Lower lobe of right lung (tissue), 2 donors: ENCODE results near the gene KLB. TPM values are rescaled to one million over a fixed set of nuclear protein-coding genes. Genes with fewer than 3 reads are reported as not detected.
"Not testable (repeated sequence)": the region's sequence is repeated elsewhere in the genome, so short reads cannot be mapped to it uniquely, and the experiment has no call there.

Source experiments
- ATAC-seq, 2 donors: fragments of 200-7000 bp; cut with Tn5 transposase; one replicate each; pipeline ENCODE4 v1.9.1; 2020 to 2022; ENCODE audit warnings: mild to moderate bottlenecking in 2 of 2, moderate library complexity in 2 of 2
- DNase-seq: peaks from one replicate; pipeline ENCODE4 v3.0.0-alpha.2; 2020
- H3K27ac ChIP-seq: fragments of 200-600 bp; one replicate; pipeline ENCODE4 v1.8.0; 2022
- H3K27me3 ChIP-seq: fragments of 200-600 bp; one replicate; pipeline ENCODE4 v1.8.0; 2022; ENCODE audit warnings: low read depth
- H3K36me3 ChIP-seq: fragments of 200-600 bp; one replicate; pipeline ENCODE4 v1.8.0; 2022; ENCODE audit warnings: mild to moderate bottlenecking
- H3K4me1 ChIP-seq: fragments of 200-600 bp; one replicate; pipeline ENCODE4 v1.8.0; 2022
- H3K4me3 ChIP-seq: fragments of 200-600 bp; one replicate; pipeline ENCODE4 v1.8.0; 2022; ENCODE audit warnings: mild to moderate bottlenecking
- H3K9me3 ChIP-seq: fragments of 200-600 bp; one replicate; pipeline ENCODE4 v1.8.0; 2022
- CTCF ChIP-seq: fragments of 200-600 bp; IDR thresholded peaks from one replicate; pipeline ENCODE4 v1.8.0; 2022; ENCODE audit warnings: antibody characterized with exemption, mild to moderate bottlenecking
- intact Hi-C: fragments of 100-400 bp; cut with DNase I; formaldehyde crosslinking; loops from one replicate; pipeline ENCODE4 v1.11.0; 2022
- total RNA-seq: library from RNA; stranded (reverse); fragmentation: NEBNext Ultra II Directional; extraction: Animal tissue kit (Norgen Biotek cat#: 25700); gene quantifications from one replicate; pipeline ENCODE4 v1.2.1, GENCODE V29; 2021
- donor health status: DM: no; HTN: yes; CAD: no; lungs with severe emphysema.

Gene KLB
- total RNA-seq, 1 donor from 2014 or later: 1.0 TPM

GRCh38 chr4:39365830-39366771 is 40.6 kb upstream of the KLB start, which contains the start of gene RFC1:
TSS of gene RFC1 (minus strand) at chr4:39366362. CDS start at chr4:39366241, 121 bp downstream.
- Histone ChIP-seq H3K27ac (peak within 1 kb of the TSS; percentile 87), H3K4me3 (peak within 1 kb of the TSS; percentile 90), H3K9me3 (no peaks in the 10 kb centered on the region), H3K4me1 (peaks cover 34% of the 10 kb centered on the region), H3K27me3 (no peaks in the 10 kb centered on the region), H3K36me3 (no peaks in the 10 kb centered on the region)
- intact Hi-C loops: no loop called here
- no peak for TF ChIP-seq CTCF
- ATAC-seq: peak; percentile 98 to 99
- DNase-seq: peak; percentile 97

GRCh38 chr4:39367166-39367565 is 39.6 kb upstream of the KLB start:
- no peaks in the 10 kb centered on the region for H3K36me3 ChIP-seq
- no peaks in the 10 kb centered on the region for H3K27me3 ChIP-seq
- TF ChIP-seq CTCF: no peak
- intact Hi-C loops: no loop called here
- H3K9me3 ChIP-seq: peaks cover 4% of the 10 kb centered on the region
- ATAC-seq (no peak), DNase-seq (no peak)
- H3K4me1 ChIP-seq: peaks cover 34% of the 10 kb centered on the region
- no peak overlapping the region for H3K27ac ChIP-seq
- no peak overlapping the region for H3K4me3 ChIP-seq

GRCh38 chr4:39369301-39369700 is 37.4 kb upstream of the KLB start:
- intact Hi-C loops: no loop called here
- TF ChIP-seq CTCF: no peak
- H3K4me3 ChIP-seq: no peak overlapping the region
- H3K27ac ChIP-seq: no peak overlapping the region
- DNase-seq: no peak
- H3K36me3 ChIP-seq: no peaks in the 10 kb centered on the region
- H3K9me3 ChIP-seq: peaks cover 4% of the 10 kb centered on the region
- no peaks in the 10 kb centered on the region for H3K27me3 ChIP-seq
- H3K4me1 ChIP-seq: peaks cover 18% of the 10 kb centered on the region
- ATAC-seq: no peak

- H3K9me3 ChIP-seq, DNase-seq, H3K4me1 ChIP-seq, H3K4me3 ChIP-seq, H3K36me3 ChIP-seq, H3K27me3 ChIP-seq, ATAC-seq, H3K27ac ChIP-seq, intact Hi-C loops: not testable (repeated sequence)
Observed at GRCh38 chr4:39371209-39371608, 35.5 kb upstream of the KLB start.

- intact Hi-C loops: no loop called here
- H3K27me3 ChIP-seq: no peaks in the 10 kb centered on the region
Observed at GRCh38 chr4:39375478-39375877, 31.3 kb upstream of the KLB start.

More at GRCh38 chr4:39375478-39375877, 31.3 kb upstream of the KLB start:
- no peak overlapping the region for H3K4me3 ChIP-seq
- peaks cover 4% of the 10 kb centered on the region for H3K9me3 ChIP-seq
- H3K27ac ChIP-seq: no peak overlapping the region
- no peaks in the 10 kb centered on the region for H3K4me1 ChIP-seq
- ATAC-seq: no peak
- no peak for DNase-seq
- H3K36me3 ChIP-seq: no peaks in the 10 kb centered on the region
- no peak for TF ChIP-seq CTCF
